H4 (cell line): ENCODE measurements around the gene TMEM50B. TPM values are rescaled to one million over a fixed set of nuclear protein-coding genes. Genes with fewer than 3 reads are reported as not detected.
"Not testable (repeated sequence)": the region's sequence is repeated elsewhere in the genome, so short reads cannot be mapped to it uniquely, and the experiment has no call there.

Experiments used
- DNase-seq: peaks from one replicate; pipeline ENCODE4 v3.0.0-alpha.2; 2015; ENCODE audit warnings: low spot score
- total RNA-seq: library from RNA; depleted of rRNA; stranded (reverse); fragments of >200 nt; shearing (Covaris generic); gene quantifications from 2 replicates; pipeline ENCODE4 v1.2.3, GENCODE V29; 2014

The TMEM50B gene
- total RNA-seq, 1 experiment from 2014 or later, result 28.3 TPM

DNA sequence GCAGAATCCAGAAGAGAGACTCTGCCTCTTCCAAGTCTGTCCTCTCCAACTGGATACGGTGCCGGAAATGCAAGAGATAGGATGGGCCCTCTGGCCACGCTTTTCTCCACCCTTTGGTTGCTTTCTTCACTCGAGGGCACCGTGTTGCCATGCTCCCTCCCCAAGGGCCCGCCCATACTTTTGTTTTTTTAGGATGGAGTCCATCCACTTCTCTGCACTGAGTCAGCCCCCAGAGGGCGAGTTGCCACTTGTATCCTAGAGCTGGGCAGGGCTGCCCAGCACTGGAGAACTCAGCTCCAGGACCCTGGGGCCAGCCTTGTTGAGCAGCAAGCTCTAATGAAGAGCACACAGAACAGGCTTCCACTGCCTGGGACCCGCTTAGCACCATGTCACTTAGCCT is 51.1 kb downstream of the TMEM50B start:
- no peak for DNase-seq

DNA sequence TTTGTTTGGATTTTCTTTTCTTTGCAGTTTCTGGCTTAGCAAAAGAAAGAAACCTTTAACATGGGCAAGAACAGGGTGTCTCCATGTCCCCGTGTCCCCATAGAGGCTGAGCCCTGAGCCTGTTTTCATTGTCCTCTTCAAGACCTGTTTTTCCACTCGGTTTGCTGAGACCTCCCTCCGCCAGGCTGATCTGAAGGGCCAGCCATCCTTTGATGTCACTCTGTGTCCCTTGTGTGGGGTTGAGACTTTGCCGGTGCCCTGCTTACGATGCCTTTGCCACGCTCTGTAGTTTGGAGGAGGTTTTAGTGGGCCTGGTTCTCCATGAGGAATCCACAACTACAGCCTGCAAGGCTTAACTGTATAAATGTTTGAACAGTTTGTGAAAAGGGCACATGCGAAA is 52.7 kb downstream of the TMEM50B start:
- DNase-seq, result no peak

DNA sequence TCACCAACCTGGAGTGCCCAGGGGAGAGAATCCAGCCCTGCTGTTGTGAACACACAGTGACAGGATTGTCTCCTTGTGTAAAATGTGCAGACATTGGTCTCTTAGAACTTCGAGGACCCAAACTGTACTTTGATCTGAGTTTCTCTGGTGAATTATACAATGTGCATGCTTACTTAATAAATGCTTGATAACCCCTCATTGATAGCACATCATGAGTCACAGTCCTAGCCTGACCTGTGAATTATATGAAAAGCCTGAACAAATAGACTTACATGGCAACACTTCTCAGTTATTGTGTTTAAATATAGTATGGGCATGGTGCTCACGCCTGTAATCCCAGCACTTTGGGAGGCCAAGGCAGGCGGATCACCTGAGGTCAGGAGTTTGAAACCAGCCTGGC is 53.9 kb downstream of the TMEM50B start:
- DNase-seq, result no peak

DNA sequence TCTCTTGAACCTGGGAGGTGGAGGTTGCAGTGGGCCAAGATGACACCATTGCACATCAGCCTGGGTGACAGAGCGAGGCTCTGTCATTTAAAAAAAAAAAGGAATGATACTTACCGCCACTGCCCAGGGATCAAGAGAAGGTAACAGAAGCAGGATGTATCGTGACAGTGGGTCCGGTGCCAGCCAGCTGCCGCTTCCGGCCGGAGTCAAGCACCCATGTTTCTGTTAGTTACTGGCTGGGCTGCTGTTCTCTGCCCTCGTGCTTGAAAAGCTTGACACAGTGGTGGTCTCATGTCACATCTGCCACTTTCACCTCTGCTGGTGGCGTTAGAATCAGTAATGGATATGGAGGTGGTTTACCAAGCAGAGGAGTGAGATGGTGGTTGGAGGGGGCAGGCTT is 55.6 kb downstream of the TMEM50B start:
- DNase-seq, result no peak

DNA sequence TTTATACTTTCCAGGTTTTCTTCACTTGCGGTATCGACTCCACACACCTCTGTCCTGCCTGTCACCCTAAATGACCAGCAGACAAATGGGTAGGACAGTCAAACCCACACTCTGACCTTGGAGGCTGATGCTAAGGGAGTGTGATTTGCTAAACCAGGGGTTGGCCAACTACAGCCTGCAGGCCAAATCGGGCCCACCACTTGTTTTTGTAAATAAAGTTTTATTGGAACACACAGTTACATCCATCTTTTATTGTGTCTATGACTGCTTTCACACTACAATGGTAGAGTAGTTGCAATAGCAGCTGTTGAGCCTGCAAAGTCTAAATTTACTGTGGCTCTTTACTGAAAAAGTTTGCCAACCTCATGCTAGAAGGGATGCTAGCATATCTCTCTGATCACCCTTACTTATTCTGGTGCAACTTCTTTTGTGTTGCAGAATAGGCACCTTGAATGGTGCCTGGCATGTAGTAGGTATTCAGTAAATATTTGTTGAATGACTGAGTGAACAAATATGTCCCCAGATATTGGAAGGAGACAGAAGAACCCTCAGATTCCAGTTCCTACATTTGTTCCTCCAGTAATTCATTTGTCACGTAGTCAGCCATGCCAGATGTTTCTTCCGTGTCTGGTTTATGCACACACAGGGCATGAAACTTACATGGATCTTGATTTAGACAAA is 57.9 kb downstream of the TMEM50B start:
- no peak for DNase-seq

DNA sequence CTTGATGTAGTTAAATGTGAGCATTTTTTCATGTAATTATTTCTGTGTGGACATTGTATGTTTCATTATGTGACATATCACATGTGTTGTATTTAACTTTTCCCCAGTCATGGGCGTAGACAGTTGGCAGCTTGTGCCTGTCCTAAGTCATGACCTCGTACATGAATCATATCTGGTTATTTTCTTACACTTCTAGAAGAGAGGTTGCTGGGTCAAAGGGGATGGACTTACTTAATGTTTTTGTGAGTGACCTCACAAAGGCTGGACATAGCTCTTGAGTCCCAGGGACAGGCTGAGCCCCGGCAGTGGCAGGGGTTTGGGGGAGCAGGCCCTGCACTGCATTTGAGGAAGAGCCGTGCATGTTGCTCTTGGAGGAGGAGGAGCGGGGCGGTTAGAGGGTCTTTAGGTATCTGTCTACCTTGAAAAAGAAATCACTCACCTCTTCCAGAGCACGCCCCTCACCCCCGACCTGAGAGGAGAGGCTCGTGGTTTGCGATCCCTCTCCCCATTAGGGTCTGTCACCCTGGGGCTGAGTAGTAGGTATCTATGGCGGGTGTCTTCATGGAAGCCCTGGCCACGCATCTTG is 60.1 kb downstream of the TMEM50B start:
- no peak for DNase-seq

DNA sequence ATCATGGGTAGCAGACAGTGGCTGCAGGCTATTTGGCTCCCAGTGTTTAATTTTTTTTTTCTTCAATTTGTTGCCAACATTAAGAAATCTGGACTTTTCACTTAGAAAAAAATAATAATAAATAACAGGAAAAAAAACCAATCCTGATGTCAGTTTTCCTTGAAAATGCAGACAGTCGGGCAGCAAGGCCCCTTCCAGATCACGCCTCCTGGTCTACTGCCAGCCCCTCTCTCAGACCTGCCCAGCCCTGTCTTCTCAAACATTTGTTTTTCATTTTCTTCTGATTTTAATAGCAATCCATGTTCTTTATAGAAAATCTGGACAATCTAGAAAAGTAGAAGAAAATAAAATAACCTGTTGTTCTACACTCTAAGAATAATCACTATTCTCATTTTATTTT is 61.1 kb downstream of the TMEM50B start:
- no peak for DNase-seq

DNA sequence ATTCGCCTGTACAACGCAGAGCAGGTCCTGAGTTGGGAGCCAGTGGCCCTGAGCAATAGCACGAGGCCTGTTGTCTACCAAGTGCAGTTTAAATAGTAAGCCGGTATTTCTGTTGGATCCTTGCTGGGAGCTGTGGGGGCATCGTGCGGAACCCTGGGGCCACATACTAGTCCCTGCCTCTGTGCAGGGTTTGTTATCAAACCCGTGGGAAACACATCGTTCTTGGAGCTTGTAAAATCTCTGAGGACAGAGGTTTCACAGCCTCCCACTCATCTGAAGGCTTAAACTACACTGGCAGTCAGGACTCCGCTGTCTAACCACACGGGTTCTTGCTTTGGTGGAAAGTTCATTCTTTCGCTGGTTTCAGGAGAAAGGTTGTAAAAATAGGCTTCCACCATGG is 64.8 kb downstream of the TMEM50B start:
- DNase-seq, result no peak

DNA sequence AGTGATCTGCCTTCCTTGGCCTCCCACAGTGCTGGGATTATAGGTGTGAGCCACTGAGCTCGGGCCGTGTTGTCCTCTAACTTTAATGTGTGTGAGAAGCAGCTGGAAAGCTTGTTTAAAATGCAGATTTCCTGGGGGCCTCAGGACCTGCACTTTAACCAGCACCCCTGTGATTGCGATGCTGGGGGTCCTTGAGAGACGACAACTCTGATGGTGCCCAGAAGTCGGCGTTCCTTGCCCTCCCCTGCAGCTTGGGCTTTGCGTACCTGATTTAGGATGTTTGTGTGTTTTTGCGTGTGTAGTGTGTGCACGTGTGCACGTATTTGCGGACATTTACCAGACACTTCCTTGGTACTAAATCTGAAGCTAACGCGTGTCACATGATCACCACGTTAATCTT is 65.7 kb downstream of the TMEM50B start:
- DNase-seq, result no peak

DNA sequence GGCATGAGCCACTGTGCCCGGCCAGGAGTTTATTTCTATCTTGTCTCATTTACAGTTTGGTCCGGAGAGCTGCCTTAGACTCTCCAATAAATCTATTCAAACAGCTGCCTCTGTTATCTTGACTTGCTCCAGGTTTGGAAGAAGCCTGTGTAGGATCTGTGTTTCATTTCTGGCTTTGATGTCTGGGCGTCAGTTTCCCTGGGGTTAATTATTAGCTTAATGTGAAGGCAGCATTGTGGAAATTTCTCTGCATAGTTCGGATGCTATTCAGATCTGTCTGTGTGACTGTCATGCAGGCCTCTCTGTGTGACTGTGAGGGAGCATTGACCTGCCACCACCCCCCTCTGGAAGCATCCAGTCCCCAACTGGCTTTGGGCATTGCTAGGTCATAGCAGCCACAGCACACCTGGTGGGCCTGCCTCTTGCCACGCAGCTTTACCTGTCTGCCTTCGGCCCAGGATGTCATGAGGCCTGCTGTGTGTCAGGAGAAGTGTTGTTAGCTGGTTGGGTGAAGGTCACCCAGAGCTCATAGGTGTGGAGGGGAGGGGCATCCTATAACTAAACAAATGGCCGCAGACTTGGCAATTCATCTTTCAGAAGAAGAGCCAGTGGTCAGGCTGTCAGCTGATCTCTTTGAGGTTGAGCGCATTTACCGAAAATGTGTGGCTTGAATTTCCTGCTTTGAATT is 66.8 kb downstream of the TMEM50B start:
- no peak for DNase-seq

DNA sequence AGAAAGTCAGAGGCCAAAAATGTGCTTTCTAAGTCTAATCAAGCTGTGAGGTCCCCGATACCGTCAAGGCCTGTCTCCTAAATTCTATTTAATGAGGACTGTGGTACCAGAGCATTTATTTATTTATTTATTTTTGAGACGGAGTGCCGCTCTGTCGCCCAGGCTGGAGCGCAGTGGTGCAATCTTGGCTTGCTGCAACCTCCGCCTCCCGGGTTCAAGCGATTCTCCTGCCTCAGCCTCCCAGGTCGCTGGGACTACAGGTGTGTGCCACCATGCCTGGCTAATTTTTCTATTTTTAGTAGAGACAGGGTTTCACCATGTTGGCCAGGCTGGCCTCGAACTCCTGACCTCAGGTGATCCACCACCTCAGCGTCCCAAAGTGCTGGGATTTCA is 67.3 kb downstream of the TMEM50B start:
- DNase-seq, result not testable (repeated sequence)

DNA sequence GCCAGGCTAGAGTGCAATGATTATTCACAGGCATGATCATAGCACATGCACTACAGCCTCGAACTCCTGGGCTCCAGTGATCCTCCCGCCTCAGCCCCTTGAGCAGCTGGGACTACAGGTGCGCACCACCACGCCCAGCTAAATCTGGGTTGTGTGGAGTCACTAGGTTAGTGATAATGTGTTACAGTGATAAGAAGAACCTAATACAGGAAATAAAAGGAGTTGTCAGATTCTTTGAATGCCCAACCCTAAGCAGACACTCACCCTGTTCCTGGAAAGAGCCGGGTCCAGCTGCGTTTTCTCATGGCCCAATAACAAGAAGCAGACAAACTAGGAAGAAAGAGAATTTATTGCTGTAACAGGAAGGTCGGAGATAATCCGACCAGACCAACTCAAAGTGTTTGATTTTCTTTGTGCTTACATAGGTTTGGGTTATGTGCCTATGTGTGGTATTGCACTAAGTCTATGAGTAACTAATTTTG is 67.8 kb downstream of the TMEM50B start:
- no peak for DNase-seq

DNA sequence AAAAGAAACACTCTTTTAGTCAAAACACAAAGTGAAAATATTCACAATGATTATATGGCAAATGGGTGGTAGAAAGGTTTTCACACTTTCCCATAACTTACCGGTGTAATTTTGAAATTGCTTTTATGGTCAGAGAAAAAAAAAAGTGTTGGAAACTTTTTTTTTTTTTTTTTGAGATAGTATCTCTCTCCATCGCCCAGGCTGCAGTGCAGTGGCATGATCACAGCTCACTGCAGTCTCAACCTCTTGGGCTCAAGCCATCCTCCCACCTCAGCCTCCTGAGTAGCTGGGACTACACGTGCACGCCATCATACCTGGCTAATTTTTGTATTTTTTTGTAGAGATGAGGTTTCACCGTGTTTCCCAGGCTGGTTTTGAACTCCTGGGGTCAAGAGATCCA is 73.3 kb downstream of the TMEM50B start:
- no peak for DNase-seq

DNA sequence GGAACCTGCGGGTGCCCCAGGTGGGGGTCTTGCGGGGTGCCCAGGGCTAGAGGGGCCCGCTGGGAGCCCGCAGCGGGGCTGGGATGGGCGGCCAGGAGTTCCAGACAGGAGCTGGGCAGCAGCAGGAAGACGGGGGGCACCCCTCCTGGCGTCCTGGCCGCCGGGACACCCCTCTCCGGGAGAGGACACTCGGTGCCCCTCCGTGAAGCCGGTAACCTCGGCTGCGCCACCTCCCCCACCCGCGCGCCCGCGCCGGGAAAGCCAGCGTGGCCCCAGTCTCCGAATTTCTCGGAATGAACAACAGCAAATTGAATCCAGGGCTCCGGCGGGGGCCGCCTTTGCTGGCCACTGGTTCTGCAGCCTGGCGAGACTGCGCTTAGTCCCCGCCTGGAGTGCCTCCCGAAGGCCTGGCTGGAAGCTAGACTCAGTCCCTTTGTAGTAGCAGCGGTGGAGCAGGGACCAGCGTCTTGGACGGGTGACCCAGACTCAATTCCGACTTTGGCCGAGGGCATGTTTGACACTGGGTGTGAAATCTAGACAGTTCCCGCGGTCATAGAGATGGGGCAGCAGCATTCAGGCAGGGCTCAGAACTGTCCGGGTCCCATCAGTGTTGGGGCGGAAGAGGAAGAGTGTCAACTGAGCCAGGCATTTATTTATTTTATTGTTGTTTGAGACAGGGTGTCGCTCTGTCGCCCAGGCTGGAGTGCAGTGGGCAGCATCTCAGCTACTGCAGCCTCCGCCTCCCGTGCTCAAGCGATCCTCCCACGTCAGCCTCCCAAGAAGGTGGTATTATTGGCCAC is 75.8 kb downstream of the TMEM50B start:
- DNase-seq, result no peak

DNA sequence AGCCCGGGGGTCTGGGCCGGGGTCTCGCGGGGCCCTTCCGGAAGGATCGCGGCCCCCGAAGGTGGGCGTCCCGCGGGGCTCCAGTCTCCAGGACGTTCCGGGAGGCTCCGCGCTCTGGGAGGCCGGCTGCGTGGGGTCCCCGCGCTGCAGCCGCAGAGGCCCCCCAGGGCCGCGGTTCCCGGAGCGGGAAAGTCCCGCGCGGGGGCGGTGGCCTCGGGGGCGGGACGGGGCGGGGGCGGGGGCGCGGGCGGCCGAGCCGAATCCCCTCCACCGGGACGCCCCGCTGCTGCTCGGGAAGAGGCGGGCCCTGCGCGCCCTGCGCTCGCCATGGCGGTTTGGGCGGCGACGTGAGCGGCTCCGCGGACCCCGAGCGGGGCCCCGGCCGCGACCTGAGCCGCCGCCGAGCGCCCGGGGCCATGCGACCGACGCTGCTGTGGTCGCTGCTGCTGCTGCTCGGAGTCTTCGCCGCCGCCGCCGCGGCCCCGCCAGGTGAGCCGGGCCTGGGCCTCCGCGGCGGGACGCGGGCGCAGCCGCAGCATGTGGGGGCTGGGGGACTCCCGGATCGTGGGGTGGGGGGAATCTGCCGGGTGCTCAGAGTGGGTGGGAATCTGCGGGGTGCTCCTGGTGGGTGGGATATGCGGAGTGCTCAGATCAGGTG is 76.5 kb downstream of the TMEM50B start, which contains the start of gene IFNGR2:
Gene IFNGR2, plus strand, starts transcription at position 286 of the 658 bp plus-strand sequence. Its CDS starts 131 bp downstream, at position 417.
- DNase-seq, result no peak

DNA sequence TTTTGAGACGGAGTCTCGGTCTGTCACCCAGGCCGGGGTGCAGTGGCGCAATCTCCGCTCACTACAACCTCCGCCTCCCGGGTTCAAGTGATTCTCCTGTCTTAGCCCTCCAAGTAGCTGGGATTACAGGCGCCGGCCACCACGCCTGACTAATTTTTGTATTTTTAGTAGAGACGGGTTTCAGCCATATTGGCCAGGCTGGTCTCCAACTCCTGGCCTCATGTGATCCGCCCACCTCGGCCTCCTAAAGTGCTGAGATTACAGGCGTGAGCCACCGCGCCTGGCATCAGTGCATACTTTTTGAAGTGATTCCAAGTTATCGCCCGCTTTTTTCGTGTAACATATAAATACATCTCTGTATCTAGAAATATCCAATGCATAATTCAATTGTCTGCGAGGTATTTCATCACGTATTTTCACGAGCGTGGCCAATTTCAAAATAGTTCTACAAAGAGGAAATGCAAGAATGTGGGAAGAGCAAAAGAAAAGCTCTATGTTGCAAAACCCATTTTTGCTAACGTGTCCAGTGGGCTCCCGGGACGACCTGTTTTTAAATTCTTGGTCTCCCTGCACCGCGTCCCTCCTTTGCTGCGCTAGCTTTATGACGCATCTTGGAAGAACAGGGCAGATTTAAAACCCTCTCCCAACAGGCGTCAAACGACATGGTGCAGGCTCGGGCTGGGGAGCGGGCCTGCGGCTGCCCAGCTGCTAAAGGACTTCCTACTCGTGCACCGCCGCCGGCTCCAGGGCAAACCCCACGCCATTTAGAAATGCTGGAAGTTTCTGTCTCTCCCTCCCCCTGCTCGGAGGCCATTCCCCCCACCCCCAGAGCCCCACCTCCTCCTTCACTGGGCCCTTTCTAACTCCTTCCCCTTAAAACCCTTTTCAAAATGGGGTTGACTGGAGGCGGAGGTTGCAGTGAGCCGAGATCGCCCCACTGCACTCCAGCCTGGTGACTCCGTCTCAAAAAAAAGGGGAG is 77.5 kb downstream of the TMEM50B start:
- no peak for DNase-seq

DNA sequence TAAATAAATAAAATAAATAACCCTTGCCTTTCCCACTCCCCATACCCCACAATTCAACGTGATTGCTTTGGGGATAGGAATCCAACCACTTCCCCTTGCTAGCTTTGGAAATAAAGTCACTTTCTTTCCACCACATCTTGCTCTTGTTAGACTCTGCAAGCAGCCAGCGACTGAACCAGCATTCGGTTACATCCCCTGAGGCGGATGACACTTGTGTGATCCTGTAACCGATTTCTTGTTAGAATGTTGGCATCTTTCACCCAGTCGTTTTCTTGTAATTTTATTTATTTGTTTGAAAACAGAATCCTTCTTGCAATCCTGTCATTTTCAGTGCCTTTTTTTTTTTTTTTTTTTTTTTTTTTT is 78.2 kb downstream of the TMEM50B start:
- DNase-seq, result no peak
